SK-N-SH treated with all-trans-retinoic acid at 6 μM for 48 hours (cell line): ENCODE data around the gene PCK1.

Source experiments
- BACH2 ChIP-seq: fragments of 250-450 bp; sonication (Bioruptor Pico); IDR thresholded peaks from 2 replicates; pipeline ENCODE4 v1.9.0; 2021; ENCODE audit warnings: mild to moderate bottlenecking, borderline replicate concordance
- ESRRG ChIP-seq: fragments of 250-450 bp; sonication (Bioruptor Pico); IDR thresholded peaks from 2 replicates; pipeline ENCODE4 v1.6.1; 2021; ENCODE audit warnings: mild to moderate bottlenecking
- OSR1 ChIP-seq: fragments of 250-450 bp; sonication (Bioruptor Pico); IDR thresholded peaks from 2 replicates; pipeline ENCODE4 v1.8.0; 2022; ENCODE audit warnings: moderate library complexity, mild to moderate bottlenecking, inconsistent platforms
- RARB ChIP-seq: fragments of 250-450 bp; sonication (Bioruptor Pico); IDR thresholded peaks from 2 replicates; pipeline ENCODE4 v1.8.0; 2021; ENCODE audit warnings: mild to moderate bottlenecking, moderate library complexity
- SNAI2 ChIP-seq: fragments of 250-450 bp; sonication (Bioruptor Pico); IDR thresholded peaks from 2 replicates; pipeline ENCODE4 v1.5.0; 2020; ENCODE audit warnings: mild to moderate bottlenecking, moderate library complexity
- TOX ChIP-seq: fragments of 250-450 bp; sonication (Bioruptor Pico); IDR thresholded peaks from 2 replicates; pipeline ENCODE4 v1.8.0; 2021; ENCODE audit warnings: mild to moderate bottlenecking, moderate library complexity, borderline replicate concordance
- ZFP3 ChIP-seq: fragments of 250-450 bp; sonication (Bioruptor Pico); IDR thresholded peaks from 2 replicates; pipeline ENCODE4 v1.5.0; 2020; ENCODE audit warnings: mild to moderate bottlenecking, moderate library complexity
- ZFP30 ChIP-seq: fragments of 450-650 bp; formaldehyde crosslinking; IDR thresholded peaks from 2 replicates; pipeline ENCODE4 v1.5.0; 2022; ENCODE audit warnings: mild to moderate bottlenecking, moderate library complexity
- TF ChIP-seq, protein P1 (sequence below): fragments of 250-450 bp; sonication (Bioruptor Pico); IDR thresholded peaks from 2 replicates; pipeline ENCODE4 v1.8.0; 2020; ENCODE audit warnings: mild to moderate bottlenecking, moderate library complexity, borderline replicate concordance
- TF ChIP-seq, protein P2 (sequence below): fragments of 250-450 bp; sonication (Bioruptor Pico); IDR thresholded peaks from 2 replicates; pipeline ENCODE4 v1.5.0; 2020; ENCODE audit warnings: mild to moderate bottlenecking, moderate library complexity

DNA sequence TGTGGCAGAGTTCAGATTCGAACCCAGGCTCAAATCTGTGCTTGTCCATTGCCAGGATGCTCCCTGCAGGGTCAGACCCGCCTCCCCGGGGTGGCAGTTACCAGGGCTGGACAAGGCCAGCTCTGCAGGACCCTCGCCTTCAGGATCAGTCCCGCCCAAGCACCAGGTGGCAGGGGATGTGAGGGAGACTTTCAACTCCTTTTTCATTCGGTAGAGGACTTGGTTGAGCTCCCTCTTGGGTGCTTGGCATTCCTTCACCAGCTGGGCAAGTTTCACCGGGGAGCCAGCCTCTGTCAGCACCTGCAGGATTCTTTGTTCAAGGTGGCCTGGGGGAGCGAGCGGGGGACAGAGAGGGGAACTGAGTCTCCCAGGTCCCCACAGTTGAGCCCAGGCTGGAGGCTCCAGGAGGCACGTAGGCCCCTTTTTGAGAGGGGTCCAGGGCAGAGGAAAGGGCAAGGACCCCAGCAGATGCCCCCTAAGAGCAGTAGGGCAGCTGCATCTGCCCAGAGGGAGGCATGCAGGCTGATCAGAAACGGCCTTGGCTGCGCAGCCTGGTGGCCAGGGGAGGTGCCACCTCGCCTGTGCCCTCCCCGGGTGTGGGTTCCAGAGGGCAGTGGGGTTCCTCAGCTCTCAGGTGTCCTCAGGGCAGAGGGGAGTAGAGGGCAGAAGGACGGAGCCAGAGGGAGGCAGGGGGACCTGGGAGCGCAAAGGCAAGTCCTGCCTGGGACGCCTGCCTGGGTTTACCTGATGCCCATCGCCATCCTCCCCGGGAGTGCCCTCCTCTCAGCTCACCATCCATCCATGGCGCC, 55.4 kb downstream of the PCK1 start:
- TF ChIP-seq SNAI2 (no peak), ZFP30 (CRISPR knock-in tag) (no peak), TOX (CRISPR knock-in tag) (no peak), ZFP3 (CRISPR knock-in tag) (no peak), BACH2 (CRISPR knock-in tag) (no peak), RARB (no peak), ESRRG (no peak), OSR1 (CRISPR knock-in tag) (no peak)
- TF ChIP-seq, protein P1, sequence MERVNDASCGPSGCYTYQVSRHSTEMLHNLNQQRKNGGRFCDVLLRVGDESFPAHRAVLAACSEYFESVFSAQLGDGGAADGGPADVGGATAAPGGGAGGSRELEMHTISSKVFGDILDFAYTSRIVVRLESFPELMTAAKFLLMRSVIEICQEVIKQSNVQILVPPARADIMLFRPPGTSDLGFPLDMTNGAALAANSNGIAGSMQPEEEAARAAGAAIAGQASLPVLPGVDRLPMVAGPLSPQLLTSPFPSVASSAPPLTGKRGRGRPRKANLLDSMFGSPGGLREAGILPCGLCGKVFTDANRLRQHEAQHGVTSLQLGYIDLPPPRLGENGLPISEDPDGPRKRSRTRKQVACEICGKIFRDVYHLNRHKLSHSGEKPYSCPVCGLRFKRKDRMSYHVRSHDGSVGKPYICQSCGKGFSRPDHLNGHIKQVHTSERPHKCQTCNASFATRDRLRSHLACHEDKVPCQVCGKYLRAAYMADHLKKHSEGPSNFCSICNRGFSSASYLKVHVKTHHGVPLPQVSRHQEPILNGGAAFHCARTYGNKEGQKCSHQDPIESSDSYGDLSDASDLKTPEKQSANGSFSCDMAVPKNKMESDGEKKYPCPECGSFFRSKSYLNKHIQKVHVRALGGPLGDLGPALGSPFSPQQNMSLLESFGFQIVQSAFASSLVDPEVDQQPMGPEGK: no peak
- TF ChIP-seq, protein P2, sequence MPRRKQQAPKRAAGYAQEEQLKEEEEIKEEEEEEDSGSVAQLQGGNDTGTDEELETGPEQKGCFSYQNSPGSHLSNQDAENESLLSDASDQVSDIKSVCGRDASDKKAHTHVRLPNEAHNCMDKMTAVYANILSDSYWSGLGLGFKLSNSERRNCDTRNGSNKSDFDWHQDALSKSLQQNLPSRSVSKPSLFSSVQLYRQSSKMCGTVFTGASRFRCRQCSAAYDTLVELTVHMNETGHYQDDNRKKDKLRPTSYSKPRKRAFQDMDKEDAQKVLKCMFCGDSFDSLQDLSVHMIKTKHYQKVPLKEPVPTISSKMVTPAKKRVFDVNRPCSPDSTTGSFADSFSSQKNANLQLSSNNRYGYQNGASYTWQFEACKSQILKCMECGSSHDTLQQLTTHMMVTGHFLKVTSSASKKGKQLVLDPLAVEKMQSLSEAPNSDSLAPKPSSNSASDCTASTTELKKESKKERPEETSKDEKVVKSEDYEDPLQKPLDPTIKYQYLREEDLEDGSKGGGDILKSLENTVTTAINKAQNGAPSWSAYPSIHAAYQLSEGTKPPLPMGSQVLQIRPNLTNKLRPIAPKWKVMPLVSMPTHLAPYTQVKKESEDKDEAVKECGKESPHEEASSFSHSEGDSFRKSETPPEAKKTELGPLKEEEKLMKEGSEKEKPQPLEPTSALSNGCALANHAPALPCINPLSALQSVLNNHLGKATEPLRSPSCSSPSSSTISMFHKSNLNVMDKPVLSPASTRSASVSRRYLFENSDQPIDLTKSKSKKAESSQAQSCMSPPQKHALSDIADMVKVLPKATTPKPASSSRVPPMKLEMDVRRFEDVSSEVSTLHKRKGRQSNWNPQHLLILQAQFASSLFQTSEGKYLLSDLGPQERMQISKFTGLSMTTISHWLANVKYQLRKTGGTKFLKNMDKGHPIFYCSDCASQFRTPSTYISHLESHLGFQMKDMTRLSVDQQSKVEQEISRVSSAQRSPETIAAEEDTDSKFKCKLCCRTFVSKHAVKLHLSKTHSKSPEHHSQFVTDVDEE (CRISPR knock-in tag): no peak
